WTC11 (cell line): ENCODE data around the gene COL6A6.

Experiments
- CBFB ChIP-seq: sonication (generic); formaldehyde crosslinking; IDR thresholded peaks from 2 replicates; pipeline ENCODE4 v1.8.1; 2022; ENCODE audit warnings: mild to moderate bottlenecking, low read depth, missing genetic modification reagents
- ETV6 ChIP-seq: sonication (generic); formaldehyde crosslinking; IDR thresholded peaks from 2 replicates; pipeline ENCODE4 v1.8.1; 2022; ENCODE audit warnings: mild to moderate bottlenecking, missing genetic modification reagents
- SP1 ChIP-seq: sonication (generic); formaldehyde crosslinking; conservative IDR thresholded peaks from 2 replicates; pipeline ENCODE4 v1.8.1; 2022; ENCODE audit warnings: missing genetic modification reagents
- TF ChIP-seq, protein P1 (sequence below): sonication (generic); formaldehyde crosslinking; IDR thresholded peaks from 2 replicates; pipeline ENCODE4 v1.8.1; 2022; ENCODE audit warnings: missing genetic modification reagents, borderline replicate concordance
- TF ChIP-seq, protein P2 (sequence below): fragments of 200-600 bp; IDR thresholded peaks from 2 replicates; pipeline ENCODE4 v1.8.0; 2022; ENCODE audit warnings: antibody characterized with exemption
- TF ChIP-seq, protein P3 (sequence below): sonication (generic); formaldehyde crosslinking; conservative IDR thresholded peaks from 2 replicates; pipeline ENCODE4 v1.8.1; 2023; ENCODE audit warnings: mild to moderate bottlenecking, low read depth, missing genetic modification reagents, moderate library complexity
- TF ChIP-seq, protein P4 (sequence below): sonication (generic); formaldehyde crosslinking; IDR thresholded peaks from 2 replicates; pipeline ENCODE4 v1.8.1; 2023; ENCODE audit warnings: mild to moderate bottlenecking, moderate library complexity, missing genetic modification reagents

DNA sequence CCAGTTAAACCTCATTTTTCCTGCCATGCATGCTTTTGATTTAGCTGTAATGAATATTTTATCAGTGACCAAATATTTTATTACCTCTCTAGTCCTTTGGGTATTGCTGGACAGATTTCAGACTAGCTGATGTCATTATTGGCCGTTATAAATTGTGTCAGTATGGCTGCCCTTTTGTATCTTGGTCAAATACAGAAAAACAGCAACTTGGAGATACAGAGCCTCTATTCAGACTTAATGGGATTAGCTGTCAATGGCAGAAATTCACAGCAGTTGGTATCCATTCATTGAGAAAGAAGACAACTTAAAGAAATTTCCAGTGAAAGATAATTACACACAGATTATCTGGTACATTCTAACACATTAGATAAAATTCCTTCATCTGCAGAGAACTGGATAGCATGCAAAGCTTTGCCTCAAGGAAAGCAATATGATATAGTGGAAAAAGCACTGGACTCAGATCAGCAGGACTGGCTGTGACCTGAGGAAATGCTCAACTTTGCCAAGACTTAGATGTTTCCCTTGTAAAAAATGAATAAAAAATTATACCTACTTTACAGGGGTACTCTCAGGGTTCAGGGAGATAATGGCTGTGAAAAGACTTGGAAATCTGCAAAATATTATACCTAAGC is 20.8 kb downstream of the COL6A6 start:
- no peak for TF ChIP-seq CBFB
- no peak for TF ChIP-seq ETV6
- TF ChIP-seq, protein P1, sequence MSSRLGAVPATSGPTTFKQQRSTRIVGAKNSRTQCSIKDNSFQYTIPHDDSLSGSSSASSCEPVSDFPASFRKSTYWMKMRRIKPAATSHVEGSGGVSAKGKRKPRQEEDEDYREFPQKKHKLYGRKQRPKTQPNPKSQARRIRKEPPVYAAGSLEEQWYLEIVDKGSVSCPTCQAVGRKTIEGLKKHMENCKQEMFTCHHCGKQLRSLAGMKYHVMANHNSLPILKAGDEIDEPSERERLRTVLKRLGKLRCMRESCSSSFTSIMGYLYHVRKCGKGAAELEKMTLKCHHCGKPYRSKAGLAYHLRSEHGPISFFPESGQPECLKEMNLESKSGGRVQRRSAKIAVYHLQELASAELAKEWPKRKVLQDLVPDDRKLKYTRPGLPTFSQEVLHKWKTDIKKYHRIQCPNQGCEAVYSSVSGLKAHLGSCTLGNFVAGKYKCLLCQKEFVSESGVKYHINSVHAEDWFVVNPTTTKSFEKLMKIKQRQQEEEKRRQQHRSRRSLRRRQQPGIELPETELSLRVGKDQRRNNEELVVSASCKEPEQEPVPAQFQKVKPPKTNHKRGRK (CRISPR knock-in tag), result no peak
- TF ChIP-seq SP1 (CRISPR knock-in tag), result no peak
- TF ChIP-seq, protein P2, sequence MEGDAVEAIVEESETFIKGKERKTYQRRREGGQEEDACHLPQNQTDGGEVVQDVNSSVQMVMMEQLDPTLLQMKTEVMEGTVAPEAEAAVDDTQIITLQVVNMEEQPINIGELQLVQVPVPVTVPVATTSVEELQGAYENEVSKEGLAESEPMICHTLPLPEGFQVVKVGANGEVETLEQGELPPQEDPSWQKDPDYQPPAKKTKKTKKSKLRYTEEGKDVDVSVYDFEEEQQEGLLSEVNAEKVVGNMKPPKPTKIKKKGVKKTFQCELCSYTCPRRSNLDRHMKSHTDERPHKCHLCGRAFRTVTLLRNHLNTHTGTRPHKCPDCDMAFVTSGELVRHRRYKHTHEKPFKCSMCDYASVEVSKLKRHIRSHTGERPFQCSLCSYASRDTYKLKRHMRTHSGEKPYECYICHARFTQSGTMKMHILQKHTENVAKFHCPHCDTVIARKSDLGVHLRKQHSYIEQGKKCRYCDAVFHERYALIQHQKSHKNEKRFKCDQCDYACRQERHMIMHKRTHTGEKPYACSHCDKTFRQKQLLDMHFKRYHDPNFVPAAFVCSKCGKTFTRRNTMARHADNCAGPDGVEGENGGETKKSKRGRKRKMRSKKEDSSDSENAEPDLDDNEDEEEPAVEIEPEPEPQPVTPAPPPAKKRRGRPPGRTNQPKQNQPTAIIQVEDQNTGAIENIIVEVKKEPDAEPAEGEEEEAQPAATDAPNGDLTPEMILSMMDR, result no peak
- TF ChIP-seq, protein P3, sequence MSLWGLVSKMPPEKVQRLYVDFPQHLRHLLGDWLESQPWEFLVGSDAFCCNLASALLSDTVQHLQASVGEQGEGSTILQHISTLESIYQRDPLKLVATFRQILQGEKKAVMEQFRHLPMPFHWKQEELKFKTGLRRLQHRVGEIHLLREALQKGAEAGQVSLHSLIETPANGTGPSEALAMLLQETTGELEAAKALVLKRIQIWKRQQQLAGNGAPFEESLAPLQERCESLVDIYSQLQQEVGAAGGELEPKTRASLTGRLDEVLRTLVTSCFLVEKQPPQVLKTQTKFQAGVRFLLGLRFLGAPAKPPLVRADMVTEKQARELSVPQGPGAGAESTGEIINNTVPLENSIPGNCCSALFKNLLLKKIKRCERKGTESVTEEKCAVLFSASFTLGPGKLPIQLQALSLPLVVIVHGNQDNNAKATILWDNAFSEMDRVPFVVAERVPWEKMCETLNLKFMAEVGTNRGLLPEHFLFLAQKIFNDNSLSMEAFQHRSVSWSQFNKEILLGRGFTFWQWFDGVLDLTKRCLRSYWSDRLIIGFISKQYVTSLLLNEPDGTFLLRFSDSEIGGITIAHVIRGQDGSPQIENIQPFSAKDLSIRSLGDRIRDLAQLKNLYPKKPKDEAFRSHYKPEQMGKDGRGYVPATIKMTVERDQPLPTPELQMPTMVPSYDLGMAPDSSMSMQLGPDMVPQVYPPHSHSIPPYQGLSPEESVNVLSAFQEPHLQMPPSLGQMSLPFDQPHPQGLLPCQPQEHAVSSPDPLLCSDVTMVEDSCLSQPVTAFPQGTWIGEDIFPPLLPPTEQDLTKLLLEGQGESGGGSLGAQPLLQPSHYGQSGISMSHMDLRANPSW (CRISPR knock-in tag), result no peak
- TF ChIP-seq, protein P4, sequence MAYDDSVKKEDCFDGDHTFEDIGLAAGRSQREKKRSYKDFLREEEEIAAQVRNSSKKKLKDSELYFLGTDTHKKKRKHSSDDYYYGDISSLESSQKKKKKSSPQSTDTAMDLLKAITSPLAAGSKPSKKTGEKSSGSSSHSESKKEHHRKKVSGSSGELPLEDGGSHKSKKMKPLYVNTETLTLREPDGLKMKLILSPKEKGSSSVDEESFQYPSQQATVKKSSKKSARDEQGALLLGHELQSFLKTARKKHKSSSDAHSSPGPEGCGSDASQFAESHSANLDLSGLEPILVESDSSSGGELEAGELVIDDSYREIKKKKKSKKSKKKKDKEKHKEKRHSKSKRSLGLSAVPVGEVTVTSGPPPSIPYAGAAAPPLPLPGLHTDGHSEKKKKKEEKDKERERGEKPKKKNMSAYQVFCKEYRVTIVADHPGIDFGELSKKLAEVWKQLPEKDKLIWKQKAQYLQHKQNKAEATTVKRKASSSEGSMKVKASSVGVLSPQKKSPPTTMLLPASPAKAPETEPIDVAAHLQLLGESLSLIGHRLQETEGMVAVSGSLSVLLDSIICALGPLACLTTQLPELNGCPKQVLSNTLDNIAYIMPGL, result no peak
